ENCODE measurements around the gene SPATA6L.
A peak's percentile ranks its signal among the peaks of the same experiment; 100 is the strongest.
"Not testable (repeated sequence)": the region's sequence is repeated elsewhere in the genome, so short reads cannot be mapped to it uniquely, and the experiment has no call there.

SPATA6L gene

DNA sequence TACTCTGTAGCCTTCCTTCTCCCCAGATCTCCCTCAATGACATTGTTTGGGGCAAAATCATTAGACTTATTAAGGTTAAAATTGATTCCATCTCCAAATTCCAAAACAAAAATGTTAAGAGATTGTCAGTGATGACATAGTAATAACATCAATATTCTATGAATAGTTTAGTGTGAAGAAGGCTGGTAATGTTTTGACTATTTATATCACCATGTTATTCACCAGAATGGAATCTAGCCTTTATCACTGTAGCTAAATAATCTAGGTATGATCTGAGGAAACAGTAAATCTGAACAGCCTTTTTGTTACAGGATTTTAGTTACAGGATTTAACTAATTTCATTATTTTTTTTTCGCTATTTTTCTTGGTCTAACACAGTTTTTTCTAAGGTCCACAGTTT, 5.1 kb downstream of the SPATA6L start:
- H4K20me1 ChIP-seq (ENCODE audit: insufficient read depth, low read length, poor library complexity, severe bottlenecking), result no peaks in the 10 kb centered on the region
- no peak overlapping the region for H3K9ac ChIP-seq (ENCODE audit: low read depth, low read length, poor library complexity, severe bottlenecking)
- peaks cover 6% of the 10 kb centered on the region; the same call in 1 of the 2 replicates for H3F3A ChIP-seq (ENCODE audit: low read depth)
- no peaks in the 10 kb centered on the region for H3K9me3 ChIP-seq (ENCODE audit: insufficient read depth, low read depth, low read length)
- peak overlapping the region; percentile 77 for H3K4me3 ChIP-seq (ENCODE audit: low read length, poor library complexity, severe bottlenecking)
- peaks cover 24% of the 10 kb centered on the region for H3K4me1 ChIP-seq (ENCODE audit: insufficient read depth, low read length, poor library complexity, severe bottlenecking)
- no peak overlapping the region; the same call in 1 of the 2 replicates for H2AFZ ChIP-seq (ENCODE audit: low read length)
- H3K4me2 ChIP-seq (ENCODE audit: low read depth, low read length, poor library complexity, severe bottlenecking), result peak overlapping the region; percentile 85
- TF ChIP-seq, protein P1, sequence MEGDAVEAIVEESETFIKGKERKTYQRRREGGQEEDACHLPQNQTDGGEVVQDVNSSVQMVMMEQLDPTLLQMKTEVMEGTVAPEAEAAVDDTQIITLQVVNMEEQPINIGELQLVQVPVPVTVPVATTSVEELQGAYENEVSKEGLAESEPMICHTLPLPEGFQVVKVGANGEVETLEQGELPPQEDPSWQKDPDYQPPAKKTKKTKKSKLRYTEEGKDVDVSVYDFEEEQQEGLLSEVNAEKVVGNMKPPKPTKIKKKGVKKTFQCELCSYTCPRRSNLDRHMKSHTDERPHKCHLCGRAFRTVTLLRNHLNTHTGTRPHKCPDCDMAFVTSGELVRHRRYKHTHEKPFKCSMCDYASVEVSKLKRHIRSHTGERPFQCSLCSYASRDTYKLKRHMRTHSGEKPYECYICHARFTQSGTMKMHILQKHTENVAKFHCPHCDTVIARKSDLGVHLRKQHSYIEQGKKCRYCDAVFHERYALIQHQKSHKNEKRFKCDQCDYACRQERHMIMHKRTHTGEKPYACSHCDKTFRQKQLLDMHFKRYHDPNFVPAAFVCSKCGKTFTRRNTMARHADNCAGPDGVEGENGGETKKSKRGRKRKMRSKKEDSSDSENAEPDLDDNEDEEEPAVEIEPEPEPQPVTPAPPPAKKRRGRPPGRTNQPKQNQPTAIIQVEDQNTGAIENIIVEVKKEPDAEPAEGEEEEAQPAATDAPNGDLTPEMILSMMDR (conservative IDR thresholded peaks at IDR 0.05; ENCODE audit: low read length), result no peak
- no peak for TF ChIP-seq EZH2phosphoT487 (IDR thresholded peaks at IDR 0.05; ENCODE audit: borderline replicate concordance)
- peaks cover 6% of the 10 kb centered on the region for H3K27me3 ChIP-seq (ENCODE audit: insufficient read depth, low read length, poor library complexity, severe bottlenecking)
- no peaks in the 10 kb centered on the region for H3K9me2 ChIP-seq (replicated peaks; ENCODE audit: low read depth, low read length)
- no peaks in the 10 kb centered on the region for H3K36me3 ChIP-seq (ENCODE audit: insufficient read depth, low read length)
- no peaks in the 10 kb centered on the region for H3K79me2 ChIP-seq (ENCODE audit: insufficient read depth, low read length)

DNA sequence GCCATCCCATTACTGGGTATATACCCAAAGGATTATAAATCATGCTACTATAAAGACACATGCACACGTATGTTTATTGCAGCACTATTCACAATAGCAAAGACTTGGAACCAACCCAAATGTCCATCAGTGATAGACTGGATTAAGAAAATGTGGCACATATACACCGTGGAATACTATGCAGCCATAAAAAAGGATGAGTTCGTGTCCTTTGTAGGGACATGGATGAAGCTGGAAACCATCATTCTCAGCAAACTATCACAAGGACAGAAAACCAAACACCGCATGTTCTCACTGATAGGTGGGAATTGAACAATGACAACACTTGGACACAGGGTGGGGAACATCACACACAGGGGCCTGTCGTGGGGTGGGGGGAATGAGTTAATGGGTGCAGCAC, 5.6 kb downstream of the SPATA6L start:
- H3K4me1 ChIP-seq (ENCODE audit: insufficient read depth, low read length, poor library complexity, severe bottlenecking), result peaks cover 19% of the 10 kb centered on the region
- not testable (repeated sequence) for H2AFZ ChIP-seq (ENCODE audit: low read length); H3K4me3 ChIP-seq (ENCODE audit: low read length, poor library complexity, severe bottlenecking); H3K79me2 ChIP-seq (ENCODE audit: insufficient read depth, low read length); H3K9me2 ChIP-seq (replicated peaks; ENCODE audit: low read depth, low read length); H3K9me3 ChIP-seq (ENCODE audit: insufficient read depth, low read depth, low read length); H3K4me2 ChIP-seq (ENCODE audit: low read depth, low read length, poor library complexity, severe bottlenecking); H3K9ac ChIP-seq (ENCODE audit: low read depth, low read length, poor library complexity, severe bottlenecking); H4K20me1 ChIP-seq (ENCODE audit: insufficient read depth, low read length, poor library complexity, severe bottlenecking); H3K36me3 ChIP-seq (ENCODE audit: insufficient read depth, low read length); H3K27me3 ChIP-seq (ENCODE audit: insufficient read depth, low read length, poor library complexity, severe bottlenecking); H3F3A ChIP-seq (ENCODE audit: low read depth)

DNA sequence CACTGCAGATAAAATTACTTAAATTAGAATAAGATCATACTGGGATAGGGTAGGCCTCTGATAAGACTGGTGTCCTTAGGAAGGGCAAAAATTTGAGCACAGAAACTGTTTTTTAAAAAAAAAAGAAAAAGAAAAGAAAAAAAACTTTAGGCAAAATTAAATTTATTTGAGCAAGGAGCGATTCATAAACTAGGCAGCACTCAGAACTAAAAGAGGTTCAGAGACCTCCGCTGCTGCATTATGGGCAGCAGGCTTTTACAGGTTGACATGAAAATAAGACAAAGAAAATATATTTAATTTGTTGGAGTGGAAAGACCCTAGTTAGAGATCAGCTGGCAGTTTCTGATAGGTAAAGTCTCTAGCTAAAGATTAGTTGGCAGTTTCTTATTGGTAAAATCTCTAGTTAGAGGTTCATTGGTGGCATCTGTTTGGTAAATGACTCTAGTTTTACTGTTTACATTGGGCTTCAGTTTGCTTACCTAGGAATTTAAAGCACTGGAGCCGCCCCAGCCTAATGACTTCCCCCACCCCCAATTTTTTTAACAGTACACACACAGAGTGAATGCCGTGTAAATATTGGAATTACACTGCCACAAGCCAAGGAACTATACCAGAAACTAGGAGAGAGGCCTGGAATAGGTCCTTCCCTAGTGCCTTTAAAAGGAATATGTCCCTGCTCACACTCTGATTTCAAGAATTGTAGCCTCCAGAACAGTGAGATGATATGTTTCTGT, 8.7 kb downstream of the SPATA6L start:
- Histone ChIP-seq H3F3A (ENCODE audit: low read depth) (no peaks in the 10 kb centered on the region), H3K4me3 (ENCODE audit: low read length, poor library complexity, severe bottlenecking) (no peak overlapping the region), H3K9ac (ENCODE audit: low read depth, low read length, poor library complexity, severe bottlenecking) (no peak overlapping the region), H3K9me3 (ENCODE audit: insufficient read depth, low read depth, low read length) (no peaks in the 10 kb centered on the region), H3K27me3 (ENCODE audit: insufficient read depth, low read length, poor library complexity, severe bottlenecking) (peaks cover 1% of the 10 kb centered on the region), H3K9me2 (replicated peaks; ENCODE audit: low read depth, low read length) (no peaks in the 10 kb centered on the region), H3K4me1 (ENCODE audit: insufficient read depth, low read length, poor library complexity, severe bottlenecking) (peaks cover 7% of the 10 kb centered on the region), H3K79me2 (ENCODE audit: insufficient read depth, low read length) (no peaks in the 10 kb centered on the region), H3K4me2 (ENCODE audit: low read depth, low read length, poor library complexity, severe bottlenecking) (no peak overlapping the region), H4K20me1 (ENCODE audit: insufficient read depth, low read length, poor library complexity, severe bottlenecking) (no peaks in the 10 kb centered on the region), H2AFZ (ENCODE audit: low read length) (no peak overlapping the region), H3K36me3 (ENCODE audit: insufficient read depth, low read length) (no peaks in the 10 kb centered on the region)
- TF ChIP-seq, protein P1 (conservative IDR thresholded peaks at IDR 0.05; ENCODE audit: low read length), result no peak
- no peak for TF ChIP-seq EZH2phosphoT487 (IDR thresholded peaks at IDR 0.05; ENCODE audit: borderline replicate concordance)

DNA sequence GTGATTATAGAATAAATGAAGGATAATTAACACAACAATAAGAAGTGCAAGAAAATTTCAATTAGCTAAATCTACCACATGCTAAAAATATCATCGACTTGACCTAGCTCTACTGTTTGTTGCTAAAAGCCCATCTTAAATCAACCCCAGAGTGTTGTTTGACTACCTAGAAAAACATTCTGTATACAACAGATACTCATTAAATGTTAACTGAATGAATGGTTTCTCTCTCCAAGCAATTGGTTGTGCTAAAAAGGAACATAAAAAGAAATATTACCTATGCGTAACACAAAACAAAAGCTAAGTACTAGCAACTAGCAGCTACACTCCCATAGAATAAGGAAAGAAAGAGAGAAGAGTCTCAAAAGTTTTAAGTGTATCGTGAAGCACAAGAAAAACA, 9.7 kb downstream of the SPATA6L start:
- Histone ChIP-seq H3F3A (ENCODE audit: low read depth) (no peaks in the 10 kb centered on the region), H3K4me3 (ENCODE audit: low read length, poor library complexity, severe bottlenecking) (no peak overlapping the region), H2AFZ (ENCODE audit: low read length) (no peak overlapping the region), H3K4me2 (ENCODE audit: low read depth, low read length, poor library complexity, severe bottlenecking) (no peak overlapping the region), H3K36me3 (ENCODE audit: insufficient read depth, low read length) (no peaks in the 10 kb centered on the region), H3K9me2 (replicated peaks; ENCODE audit: low read depth, low read length) (no peaks in the 10 kb centered on the region), H3K4me1 (ENCODE audit: insufficient read depth, low read length, poor library complexity, severe bottlenecking) (peaks cover 4% of the 10 kb centered on the region), H3K27me3 (ENCODE audit: insufficient read depth, low read length, poor library complexity, severe bottlenecking) (peaks cover 5% of the 10 kb centered on the region), H3K9ac (ENCODE audit: low read depth, low read length, poor library complexity, severe bottlenecking) (no peak overlapping the region), H4K20me1 (ENCODE audit: insufficient read depth, low read length, poor library complexity, severe bottlenecking) (no peaks in the 10 kb centered on the region), H3K9me3 (ENCODE audit: insufficient read depth, low read depth, low read length) (no peaks in the 10 kb centered on the region), H3K79me2 (ENCODE audit: insufficient read depth, low read length) (no peaks in the 10 kb centered on the region)
- no peak for TF ChIP-seq EZH2phosphoT487 (IDR thresholded peaks at IDR 0.05; ENCODE audit: borderline replicate concordance)
- TF ChIP-seq, protein P1 (conservative IDR thresholded peaks at IDR 0.05; ENCODE audit: low read length), result no peak

DNA sequence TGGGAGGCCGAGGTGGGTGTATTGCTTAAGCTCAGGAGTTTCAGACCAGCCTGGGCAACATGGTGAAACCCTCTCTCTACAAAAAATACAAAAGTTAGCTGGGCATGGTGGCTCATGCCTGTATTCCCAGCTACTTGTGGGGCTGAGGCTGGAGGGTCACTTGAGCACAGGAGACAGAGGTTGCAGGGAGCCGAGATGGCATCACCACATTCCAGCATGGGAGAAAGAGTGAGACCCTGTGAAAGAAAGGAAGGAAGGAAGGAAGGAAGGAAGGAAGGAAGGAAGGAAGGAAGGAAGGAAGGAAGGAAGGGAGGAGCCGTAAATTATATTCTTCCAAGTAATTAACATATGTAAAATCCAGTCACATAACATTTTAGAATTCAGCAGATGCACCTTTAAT, 10.1 kb downstream of the SPATA6L start:
- H3K4me2 ChIP-seq (ENCODE audit: low read depth, low read length, poor library complexity, severe bottlenecking); H3F3A ChIP-seq (ENCODE audit: low read depth); H3K4me1 ChIP-seq (ENCODE audit: insufficient read depth, low read length, poor library complexity, severe bottlenecking); H3K9me3 ChIP-seq (ENCODE audit: insufficient read depth, low read depth, low read length); H3K9ac ChIP-seq (ENCODE audit: low read depth, low read length, poor library complexity, severe bottlenecking); H4K20me1 ChIP-seq (ENCODE audit: insufficient read depth, low read length, poor library complexity, severe bottlenecking); H3K36me3 ChIP-seq (ENCODE audit: insufficient read depth, low read length); H2AFZ ChIP-seq (ENCODE audit: low read length); H3K4me3 ChIP-seq (ENCODE audit: low read length, poor library complexity, severe bottlenecking); H3K79me2 ChIP-seq (ENCODE audit: insufficient read depth, low read length); H3K27me3 ChIP-seq (ENCODE audit: insufficient read depth, low read length, poor library complexity, severe bottlenecking); H3K9me2 ChIP-seq (replicated peaks; ENCODE audit: low read depth, low read length): not testable (repeated sequence)

Measured in Loucy (cell line).